Loucy (cell line): ENCODE results near the gene PHOX2B.

Experiments used
- CTCF ChIP-seq: fragments of 200-600 bp; sonication (generic); conservative IDR thresholded peaks from 2 replicates; pipeline ENCODE4 v1.5.1; 2014; ENCODE audit warnings: mild to moderate bottlenecking, antibody characterized with exemption, low read length
- EZH2phosphoT487 ChIP-seq: fragments of 200-600 bp; IDR thresholded peaks from 2 replicates; pipeline ENCODE4 v1.6.1; 2018; ENCODE audit warnings: antibody characterized with exemption, mild to moderate bottlenecking, moderate library complexity, borderline replicate concordance

GRCh38 chr4:41723286-41723685 lies 25.2 kb downstream of the PHOX2B start:
- no peak for TF ChIP-seq CTCF
- no peak for TF ChIP-seq EZH2phosphoT487
